DLD1 (cell line): Measurements from ENCODE around the gene TMEM52.

Experiments
- in situ Hi-C: cut with HindIII; loops from 2 replicates; pipeline ENCODE4 v1.10.0; 2017; ENCODE audit warnings: low sequenced_read_pairs

TMEM52 gene

GRCh38 chr1:1916851-1917251 is 2.2 kb downstream of the TMEM52 start:
- in situ Hi-C loops = no loop called here

GRCh38 chr1:1915911-1916840 is 2.9 kb downstream of the TMEM52 start:
- in situ Hi-C loops = no loop called here

GRCh38 chr1:1914971-1915692 is 3.9 kb downstream of the TMEM52 start, which contains the start of gene CALML6:
Gene CALML6, plus strand, starts transcription at chr1:1915260. Its CDS starts 21 bp downstream, at chr1:1915281.
- in situ Hi-C loops = no loop called here

GRCh38 chr1:1914101-1914970 is 4.7 kb downstream of the TMEM52 start:
- in situ Hi-C loops = no loop called here

- in situ Hi-C loops = no loop called here
Observed at GRCh38 chr1:1911350-1912041, 7.6 kb downstream of the TMEM52 start.

- in situ Hi-C loops = no loop called here
Observed at GRCh38 chr1:1910651-1911331, 8.3 kb downstream of the TMEM52 start.

- in situ Hi-C loops = no loop called here
Observed at GRCh38 chr1:1910033-1910465, 9.0 kb downstream of the TMEM52 start.

- in situ Hi-C loops = no loop called here
Observed at GRCh38 chr1:1908506-1908791, 10.6 kb downstream of the TMEM52 start.

GRCh38 chr1:1907098-1907736 is 11.9 kb downstream of the TMEM52 start:
- in situ Hi-C loops = no loop called here

- in situ Hi-C loops = no loop called here
Observed at GRCh38 chr1:1906185-1907097, 12.6 kb downstream of the TMEM52 start.

GRCh38 chr1:1903224-1903623 is 15.9 kb downstream of the TMEM52 start:
- in situ Hi-C loops = no loop called here

- in situ Hi-C loops = no loop called here
Observed at GRCh38 chr1:1901641-1902294, 17.3 kb downstream of the TMEM52 start.

GRCh38 chr1:1900883-1901640 is 18.0 kb downstream of the TMEM52 start:
- in situ Hi-C loops = no loop called here

GRCh38 chr1:1899967-1900327 is 19.1 kb downstream of the TMEM52 start:
- in situ Hi-C loops = no loop called here

GRCh38 chr1:1899266-1899966 is 19.7 kb downstream of the TMEM52 start:
- in situ Hi-C loops = no loop called here

- in situ Hi-C loops = no loop called here
Observed at GRCh38 chr1:1898246-1898933, 20.7 kb downstream of the TMEM52 start.
